8988T (cell line): ENCODE measurements around the gene CAPN2.

Experiments used
- DNase-seq: peaks from one replicate; pipeline ENCODE4 v3.0.0; 2011

Gene CAPN2

GRCh38 chr1:223702735-223703667 lies 9.3 kb upstream of the CAPN2 start:
- no peak for DNase-seq

GRCh38 chr1:223703668-223704013 lies 8.7 kb upstream of the CAPN2 start:
- DNase-seq: no peak

GRCh38 chr1:223704921-223705878 lies 7.1 kb upstream of the CAPN2 start:
- DNase-seq: no peak

GRCh38 chr1:223706077-223706973 lies 6.0 kb upstream of the CAPN2 start:
- DNase-seq: no peak

- DNase-seq: no peak
Observed at GRCh38 chr1:223707256-223708000, 4.9 kb upstream of the CAPN2 start.

- DNase-seq: no peak
Observed at GRCh38 chr1:223708001-223708359, 4.4 kb upstream of the CAPN2 start.

GRCh38 chr1:223708651-223709268 lies 3.6 kb upstream of the CAPN2 start:
- DNase-seq: no peak

- DNase-seq: no peak
Observed at GRCh38 chr1:223709598-223709997, 2.7 kb upstream of the CAPN2 start.

GRCh38 chr1:223710179-223711133 lies 1.9 kb upstream of the CAPN2 start:
- no peak for DNase-seq

- no peak for DNase-seq
Observed at GRCh38 chr1:223711173-223711572, 1.2 kb upstream of the CAPN2 start.

- DNase-seq: no peak
Observed at GRCh38 chr1:223711747-223712193, 569 bp upstream of the CAPN2 start.

GRCh38 chr1:223712850-223713474 lies 623 bp downstream of the CAPN2 start:
- no peak for DNase-seq

- DNase-seq: no peak
Observed at GRCh38 chr1:223713546-223714420, 1.4 kb downstream of the CAPN2 start.

GRCh38 chr1:223714421-223714724 lies 2.0 kb downstream of the CAPN2 start:
- no peak for DNase-seq

GRCh38 chr1:223714849-223715603 lies 2.7 kb downstream of the CAPN2 start:
- peak; percentile 52 for DNase-seq

- no peak for DNase-seq
Observed at GRCh38 chr1:223715604-223716172, 3.3 kb downstream of the CAPN2 start.

GRCh38 chr1:223716302-223716862 lies 4.0 kb downstream of the CAPN2 start:
- DNase-seq: no peak
